H7 (cell line): ENCODE measurements around the gene PHACTR3. TPM values are rescaled to one million over a fixed set of nuclear protein-coding genes. Genes with fewer than 3 reads are reported as not detected.

Experiments used
- DNase-seq: peaks from one replicate; pipeline ENCODE4 v3.0.0; 2012
- H3K27me3 ChIP-seq: 2 replicates; pipeline ENCODE4 v1.6.0; 2011; ENCODE audit warnings: mild to moderate bottlenecking, low read length; ENCODE audit not compliant: control insufficient read depth, insufficient read depth
- H3K36me3 ChIP-seq: replicated peaks from 2 replicates; pipeline ENCODE4 v1.5.1; 2011; ENCODE audit warnings: low read length; ENCODE audit not compliant: control insufficient read depth, insufficient read depth
- H3K4me3 ChIP-seq: 2 replicates; pipeline ENCODE4 v1.5.1; 2011; ENCODE audit warnings: low read depth, mild to moderate bottlenecking, control low read depth, low read length, moderate library complexity; ENCODE audit not compliant: insufficient read depth
- total RNA-seq: library from RNA; depleted of rRNA; stranded (reverse); fragments of >200 nt; shearing (Covaris generic); gene quantifications from 2 replicates; pipeline ENCODE4 v1.2.3, GENCODE V29; 2014

The PHACTR3 gene
- total RNA-seq, 1 experiment from 2014 or later: 0.03 TPM

- Histone ChIP-seq H3K27me3 (no peaks in the 10 kb centered on the region), H3K4me3 (no peak overlapping the region), H3K36me3 (no peaks in the 10 kb centered on the region)
- no peak for DNase-seq
Measured at GRCh38 chr20:59647271-59647670, 42.9 kb downstream of the PHACTR3 start.

GRCh38 chr20:59648466-59649070, 44.2 kb downstream of the PHACTR3 start:
- H3K36me3 ChIP-seq: no peaks in the 10 kb centered on the region
- DNase-seq: no peak
- no peak overlapping the region for H3K4me3 ChIP-seq
- no peaks in the 10 kb centered on the region for H3K27me3 ChIP-seq

DNA sequence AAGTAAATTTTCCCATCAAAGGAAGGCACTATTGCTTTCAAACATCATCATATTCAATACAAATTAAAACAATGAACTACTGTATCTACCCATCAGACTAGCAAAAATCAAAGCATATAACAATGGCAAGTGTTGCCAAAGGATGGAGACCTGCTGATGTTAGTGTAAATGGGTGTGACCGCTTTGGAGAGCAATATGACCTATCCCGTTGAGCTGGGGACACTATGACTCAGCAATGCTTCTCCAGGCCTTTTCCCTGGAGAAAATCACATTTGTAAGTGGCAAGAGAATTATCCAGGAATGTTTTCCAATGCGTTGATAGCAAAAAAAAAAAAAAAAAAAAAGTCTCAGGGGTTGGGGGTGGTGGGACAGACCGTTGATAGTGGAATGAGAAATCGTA, 46.1 kb downstream of the PHACTR3 start:
- H3K27me3 ChIP-seq: no peaks in the 10 kb centered on the region
- DNase-seq: no peak
- H3K4me3 ChIP-seq: no peak overlapping the region
- H3K36me3 ChIP-seq: no peaks in the 10 kb centered on the region

DNA sequence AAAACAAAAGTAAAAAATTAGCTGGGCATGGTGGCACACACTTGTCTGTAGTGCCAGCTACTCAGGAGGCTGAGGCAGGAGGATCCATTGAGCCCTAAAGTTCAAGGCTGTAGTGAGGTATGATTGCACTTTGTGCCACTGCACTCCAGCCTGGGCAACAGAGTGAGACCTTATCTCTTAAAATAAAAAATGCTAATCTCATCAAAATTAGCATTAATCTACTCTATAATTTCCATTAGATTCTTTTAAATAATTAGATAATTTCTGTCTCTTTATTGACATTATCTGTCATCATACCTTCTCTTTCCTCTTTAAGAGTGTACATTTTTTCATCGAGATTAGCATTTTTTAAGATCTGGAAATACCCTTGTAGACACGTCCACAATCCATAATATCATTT, 48.0 kb downstream of the PHACTR3 start:
- Histone ChIP-seq H3K4me3 (no peak overlapping the region), H3K36me3 (no peaks in the 10 kb centered on the region), H3K27me3 (no peaks in the 10 kb centered on the region)
- DNase-seq: no peak

DNA sequence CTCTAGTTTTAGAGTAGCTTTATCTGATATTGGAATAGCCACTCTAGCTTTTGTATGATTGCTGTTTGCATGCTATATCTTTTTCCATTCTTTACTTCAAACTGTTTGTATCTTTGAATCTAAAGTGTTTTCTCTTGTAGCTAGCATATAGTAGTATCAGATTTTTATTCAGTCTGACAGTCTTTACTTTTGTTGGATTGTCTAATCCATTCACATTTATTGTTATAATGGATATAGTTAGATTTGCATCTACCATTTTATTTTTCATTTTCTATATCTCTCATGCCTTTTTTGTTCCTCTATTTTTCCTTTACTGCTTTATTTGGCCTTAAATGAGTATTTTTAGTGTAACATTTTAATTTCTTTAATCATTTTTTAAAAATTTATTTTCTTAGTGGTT, 52.1 kb downstream of the PHACTR3 start:
- no peaks in the 10 kb centered on the region for H3K36me3 ChIP-seq

DNA sequence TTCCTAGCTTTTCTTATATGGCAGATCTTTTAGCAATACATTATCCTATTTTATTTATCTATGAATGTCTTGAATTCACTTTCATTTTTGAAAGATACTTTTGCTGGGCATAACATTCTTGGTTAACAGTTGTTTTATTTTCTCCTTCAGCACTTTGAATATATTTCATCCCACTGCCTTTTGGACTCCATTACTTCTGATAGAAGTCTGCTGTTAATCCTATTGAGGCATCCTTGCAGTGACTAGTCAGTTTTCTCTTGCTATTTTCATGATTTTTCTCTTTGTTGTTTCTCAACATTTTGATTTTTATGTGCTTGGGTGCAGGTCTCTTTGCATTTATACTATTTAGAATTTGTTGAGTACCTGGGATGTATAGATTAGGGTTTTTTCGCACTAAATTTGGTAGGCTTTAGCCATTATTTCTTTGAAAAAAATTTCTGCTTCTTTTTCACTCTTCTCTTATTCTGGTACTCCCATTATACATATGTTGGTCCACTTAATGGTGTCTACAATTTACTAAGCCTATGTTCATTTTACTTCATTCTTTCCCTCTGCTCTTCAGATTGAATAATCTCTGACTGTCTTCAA, 53.2 kb downstream of the PHACTR3 start:
- Histone ChIP-seq H3K4me3 (no peak overlapping the region), H3K27me3 (no peaks in the 10 kb centered on the region), H3K36me3 (no peaks in the 10 kb centered on the region)
- no peak for DNase-seq

More for the DNA sequence above, 52.1 kb downstream of the PHACTR3 start:
- no peak overlapping the region for H3K4me3 ChIP-seq
- H3K27me3 ChIP-seq: no peaks in the 10 kb centered on the region
- no peak for DNase-seq

- no peaks in the 10 kb centered on the region for H3K36me3 ChIP-seq
- DNase-seq: no peak
- H3K27me3 ChIP-seq: no peaks in the 10 kb centered on the region
- H3K4me3 ChIP-seq: no peak overlapping the region
Measured at GRCh38 chr20:59660471-59660870, 56.1 kb downstream of the PHACTR3 start.

- Histone ChIP-seq H3K27me3 (no peaks in the 10 kb centered on the region), H3K36me3 (no peaks in the 10 kb centered on the region), H3K4me3 (no peak overlapping the region)
- DNase-seq: no peak
Measured at GRCh38 chr20:59661153-59661552, 56.8 kb downstream of the PHACTR3 start.

DNA sequence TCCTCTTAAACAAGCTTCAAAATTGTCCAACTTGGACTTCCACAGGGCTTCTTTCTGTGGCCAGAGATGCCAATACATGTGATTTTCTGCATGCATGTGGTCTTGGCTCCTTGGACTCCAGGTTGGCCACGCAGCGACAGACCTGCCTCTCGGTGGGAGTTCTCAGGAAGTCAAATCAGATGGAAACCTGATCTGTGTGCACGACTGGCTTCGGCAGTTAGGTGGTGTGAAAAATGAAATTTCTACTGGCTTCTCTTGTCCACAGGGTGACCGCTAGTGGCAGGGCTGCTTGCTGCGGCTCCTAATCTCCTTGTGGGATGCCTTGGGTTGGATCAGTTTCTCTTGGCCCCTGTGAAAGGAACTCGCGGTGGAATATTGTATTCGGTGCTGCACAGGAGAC, 57.3 kb downstream of the PHACTR3 start:
- H3K4me3 ChIP-seq: no peak overlapping the region
- no peaks in the 10 kb centered on the region for H3K36me3 ChIP-seq
- DNase-seq: no peak
- H3K27me3 ChIP-seq: no peaks in the 10 kb centered on the region

DNA sequence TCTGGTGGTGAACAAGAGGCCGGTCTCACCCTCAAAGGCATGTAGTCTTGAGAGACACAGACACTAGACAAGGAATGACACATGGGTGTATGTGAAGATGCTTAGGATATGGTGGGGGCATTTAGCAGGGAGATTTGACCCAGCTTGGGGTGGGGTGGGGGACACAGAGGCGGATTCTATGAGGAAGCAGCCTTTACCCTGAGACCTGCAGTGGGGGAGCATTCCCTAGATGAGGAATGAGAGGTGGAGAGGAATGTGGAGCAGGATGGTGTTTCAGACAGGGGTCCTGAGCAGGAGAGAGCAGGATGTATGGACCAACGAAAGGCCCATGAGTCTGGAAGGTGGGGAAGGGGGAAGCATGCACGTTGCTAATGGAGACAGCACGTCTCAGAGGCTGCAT, 57.8 kb downstream of the PHACTR3 start:
- Histone ChIP-seq H3K4me3 (no peak overlapping the region), H3K36me3 (no peaks in the 10 kb centered on the region), H3K27me3 (no peaks in the 10 kb centered on the region)
- no peak for DNase-seq

DNA sequence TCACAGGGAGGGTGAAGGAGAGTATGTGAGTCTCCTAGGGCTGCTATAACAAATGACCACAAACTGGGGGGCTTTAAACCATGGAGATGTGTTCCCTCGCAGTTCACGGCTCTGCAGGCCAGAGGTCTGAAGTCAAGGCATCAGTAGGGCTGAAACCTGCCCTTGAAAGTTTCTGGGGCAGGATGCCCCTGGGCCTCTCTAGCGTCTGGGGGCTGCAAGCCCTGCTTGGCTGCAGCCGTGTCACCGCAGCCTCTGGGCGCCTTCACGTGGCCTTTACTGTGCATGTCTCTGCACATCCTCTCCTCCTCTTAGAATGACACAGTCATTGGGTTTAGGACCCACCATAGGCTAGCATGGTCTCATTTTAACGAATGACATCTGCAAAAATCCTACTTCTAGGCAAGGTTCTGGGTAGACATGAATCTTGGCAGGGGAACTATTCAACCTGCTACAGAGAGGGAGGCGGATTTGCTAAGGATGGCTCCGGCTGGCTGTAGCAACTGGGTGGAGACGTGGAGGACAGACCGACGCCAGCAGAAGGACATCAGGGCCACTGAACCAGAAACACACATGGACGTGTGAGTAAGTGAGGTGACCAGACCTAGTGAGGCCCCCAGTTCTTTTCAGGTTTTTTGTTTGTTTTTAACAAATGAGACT, 58.6 kb downstream of the PHACTR3 start:
- H3K27me3 ChIP-seq: no peaks in the 10 kb centered on the region
- DNase-seq: no peak
- H3K36me3 ChIP-seq: no peaks in the 10 kb centered on the region
- no peak overlapping the region for H3K4me3 ChIP-seq

- Histone ChIP-seq H3K4me3 (no peak overlapping the region), H3K27me3 (no peaks in the 10 kb centered on the region), H3K36me3 (no peaks in the 10 kb centered on the region)
- no peak for DNase-seq
Measured at GRCh38 chr20:59663513-59664060, 59.2 kb downstream of the PHACTR3 start.

- no peak for DNase-seq
- Histone ChIP-seq H3K36me3 (no peaks in the 10 kb centered on the region), H3K27me3 (no peaks in the 10 kb centered on the region), H3K4me3 (no peak overlapping the region)
Measured at GRCh38 chr20:59664421-59664941, 60.1 kb downstream of the PHACTR3 start.

DNA sequence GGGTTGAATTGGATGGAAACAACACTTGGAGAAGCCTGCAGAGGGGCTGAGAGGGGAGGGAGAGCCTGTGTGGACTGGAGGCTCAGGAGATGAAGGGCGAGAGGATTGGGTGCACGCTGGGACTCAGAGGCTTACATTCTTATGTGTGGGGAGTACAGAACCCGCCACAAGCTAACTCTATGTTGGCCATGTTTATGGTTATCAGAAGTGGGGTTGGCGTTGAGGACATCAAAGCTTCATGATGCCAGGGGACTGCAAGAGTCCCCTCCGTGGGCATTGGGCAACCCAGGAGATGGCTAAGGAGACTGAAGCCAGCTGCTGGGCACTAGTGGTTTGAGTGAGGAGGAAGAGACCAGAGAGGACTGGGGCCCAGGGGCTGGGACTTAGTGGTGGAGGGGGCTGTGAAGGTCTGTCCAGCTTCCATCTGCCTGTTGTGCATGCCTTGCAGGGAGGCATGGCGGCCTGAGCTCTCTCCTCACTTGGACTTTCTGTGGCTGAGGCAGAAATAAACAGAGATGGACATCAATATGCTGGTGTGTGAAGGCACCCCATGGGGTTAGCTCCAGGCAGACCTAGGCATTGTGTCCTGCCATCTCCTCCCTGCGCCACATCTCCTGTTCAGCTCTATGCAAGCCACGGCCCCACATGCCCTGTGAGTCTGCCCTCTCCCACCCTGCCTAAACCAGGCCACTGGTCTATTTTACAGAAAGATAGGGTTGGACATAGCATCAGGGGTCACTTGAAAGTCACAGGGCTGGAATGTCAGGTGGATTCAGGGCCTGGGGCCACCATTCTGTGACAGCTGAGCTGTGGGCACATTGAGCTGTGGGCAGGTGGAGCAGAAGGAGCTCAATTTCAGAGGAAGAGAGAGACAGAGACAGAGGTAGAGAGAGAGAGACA, 61.6 kb downstream of the PHACTR3 start:
- Histone ChIP-seq H3K27me3 (no peaks in the 10 kb centered on the region), H3K4me3 (no peak overlapping the region), H3K36me3 (no peaks in the 10 kb centered on the region)
- no peak for DNase-seq
